ENCODE results near the gene EBI3. TPM values are rescaled to one million over a fixed set of nuclear protein-coding genes. Genes with fewer than 3 reads are reported as not detected.

EBI3 gene
- total RNA-seq, 6 experiments from 2014 or later, result 0.73 to 4.1 (median 2.0) TPM

DNA sequence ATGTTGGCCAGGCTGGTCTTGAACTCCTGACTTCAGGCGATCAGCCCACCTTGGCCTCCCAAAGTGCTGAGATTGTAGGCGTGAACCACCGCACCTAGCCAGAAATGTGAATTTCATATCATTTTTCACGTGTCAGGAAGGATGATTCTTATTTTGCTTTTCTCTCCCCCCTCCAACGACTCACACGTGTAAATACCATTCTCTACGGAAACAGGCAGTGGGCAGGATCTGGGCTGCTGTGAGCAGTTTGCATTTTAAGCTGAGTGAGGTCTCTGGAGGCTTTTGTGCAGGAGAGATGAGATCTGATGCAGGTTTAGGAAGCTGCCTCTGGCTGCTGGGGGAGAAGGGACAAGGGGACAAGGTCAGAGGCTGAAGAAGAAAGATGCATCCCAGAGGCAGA is 35.0 kb upstream of the EBI3 start:
- Histone ChIP-seq H3K27ac (no peak overlapping the region), H3K36me3 (no peaks in the 10 kb centered on the region), H3K9me3 (no peaks in the 10 kb centered on the region), H3K4me1 (no peaks in the 10 kb centered on the region), H3K4me3 (no peak overlapping the region), H3K27me3 (no peaks in the 10 kb centered on the region)
- 55% methylated on average over 7 of the region's 7 CpGs for WGBS (ENCODE audit: insufficient coverage, low coverage, low lambda C conversion rate, missing lambda C conversion rate)
- no peak for DNase-seq
- no peak for TF ChIP-seq POLR2A (IDR thresholded peaks at IDR 0.05)
- TF ChIP-seq, protein P1, sequence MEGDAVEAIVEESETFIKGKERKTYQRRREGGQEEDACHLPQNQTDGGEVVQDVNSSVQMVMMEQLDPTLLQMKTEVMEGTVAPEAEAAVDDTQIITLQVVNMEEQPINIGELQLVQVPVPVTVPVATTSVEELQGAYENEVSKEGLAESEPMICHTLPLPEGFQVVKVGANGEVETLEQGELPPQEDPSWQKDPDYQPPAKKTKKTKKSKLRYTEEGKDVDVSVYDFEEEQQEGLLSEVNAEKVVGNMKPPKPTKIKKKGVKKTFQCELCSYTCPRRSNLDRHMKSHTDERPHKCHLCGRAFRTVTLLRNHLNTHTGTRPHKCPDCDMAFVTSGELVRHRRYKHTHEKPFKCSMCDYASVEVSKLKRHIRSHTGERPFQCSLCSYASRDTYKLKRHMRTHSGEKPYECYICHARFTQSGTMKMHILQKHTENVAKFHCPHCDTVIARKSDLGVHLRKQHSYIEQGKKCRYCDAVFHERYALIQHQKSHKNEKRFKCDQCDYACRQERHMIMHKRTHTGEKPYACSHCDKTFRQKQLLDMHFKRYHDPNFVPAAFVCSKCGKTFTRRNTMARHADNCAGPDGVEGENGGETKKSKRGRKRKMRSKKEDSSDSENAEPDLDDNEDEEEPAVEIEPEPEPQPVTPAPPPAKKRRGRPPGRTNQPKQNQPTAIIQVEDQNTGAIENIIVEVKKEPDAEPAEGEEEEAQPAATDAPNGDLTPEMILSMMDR (IDR thresholded peaks at IDR 0.05), result no peak
- ATAC-seq, result no peak
- intact Hi-C loops (cut with DNase I), result no loop called here

DNA sequence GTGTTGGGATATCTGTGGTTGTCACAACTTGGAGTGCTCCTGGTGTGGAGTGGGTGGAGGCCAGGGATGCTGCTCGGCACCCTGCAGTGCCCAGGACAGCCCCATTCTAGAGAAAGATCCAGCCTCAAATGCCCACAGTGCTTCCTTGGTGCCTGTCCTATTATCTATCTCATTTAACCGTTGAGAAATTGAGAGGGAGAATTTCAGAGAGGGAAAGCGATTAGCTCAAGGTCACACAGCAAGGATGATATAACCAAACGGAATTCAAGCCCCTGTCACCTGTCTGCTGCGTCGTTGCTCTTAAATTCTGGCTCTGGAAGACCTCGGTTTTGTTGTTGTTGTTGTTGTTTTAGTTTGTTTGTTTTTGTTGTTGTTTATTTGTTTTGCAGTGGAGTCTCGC is 33.3 kb upstream of the EBI3 start:
- 73% methylated on average over 8 of the region's 8 CpGs for WGBS (ENCODE audit: insufficient coverage, low coverage, low lambda C conversion rate, missing lambda C conversion rate)
- DNase-seq (no peak), ATAC-seq (no peak)
- H3K27me3 ChIP-seq, result no peaks in the 10 kb centered on the region
- TF ChIP-seq, protein P1 (IDR thresholded peaks at IDR 0.05), result no peak
- TF ChIP-seq POLR2A (IDR thresholded peaks at IDR 0.05), result no peak
- H3K4me1 ChIP-seq, result no peaks in the 10 kb centered on the region
- H3K4me3 ChIP-seq, result no peak overlapping the region
- H3K36me3 ChIP-seq, result no peaks in the 10 kb centered on the region
- intact Hi-C loops (cut with DNase I), result no loop called here
- H3K9me3 ChIP-seq, result no peaks in the 10 kb centered on the region
- no peak overlapping the region for H3K27ac ChIP-seq

DNA sequence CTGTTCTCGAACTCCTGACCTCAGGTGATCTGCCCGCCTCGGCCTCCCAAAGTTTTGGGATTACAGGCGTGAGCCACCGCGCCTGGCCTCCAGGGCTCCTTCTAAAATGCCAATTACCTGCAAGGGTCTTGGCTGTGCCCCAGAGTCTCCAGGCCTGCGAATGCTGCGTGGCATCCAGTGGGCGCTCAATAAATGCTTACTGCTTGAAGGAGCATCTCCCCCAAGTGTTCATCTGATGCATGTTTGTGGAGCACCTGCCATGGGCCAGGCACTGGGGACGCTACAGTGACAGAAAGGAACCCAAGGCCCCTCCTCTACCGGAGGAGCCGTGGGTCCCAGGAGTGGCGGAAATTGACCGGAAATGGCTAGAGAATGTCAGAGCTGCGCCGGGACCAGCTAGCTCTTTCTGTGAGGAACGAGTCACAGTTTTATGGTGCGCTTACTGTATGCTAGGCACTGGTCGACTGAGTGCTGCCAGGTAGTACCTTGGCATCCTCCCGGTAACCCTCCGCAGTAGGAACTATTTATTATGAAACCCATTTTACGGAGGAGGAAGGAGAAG is 32.7 kb upstream of the EBI3 start:
- Histone ChIP-seq H3K27ac (no peak overlapping the region), H3K27me3 (no peaks in the 10 kb centered on the region), H3K4me1 (no peaks in the 10 kb centered on the region), H3K9me3 (no peaks in the 10 kb centered on the region), H3K4me3 (no peak overlapping the region), H3K36me3 (no peaks in the 10 kb centered on the region)
- intact Hi-C loops (cut with DNase I), result no loop called here
- WGBS (ENCODE audit: insufficient coverage, low coverage, low lambda C conversion rate, missing lambda C conversion rate), result 92% methylated on average over 9 of the region's 22 CpGs
- DNase-seq (no peak), ATAC-seq (no peak)
- TF ChIP-seq, protein P1 (IDR thresholded peaks at IDR 0.05), result no peak
- TF ChIP-seq POLR2A (IDR thresholded peaks at IDR 0.05), result no peak

DNA sequence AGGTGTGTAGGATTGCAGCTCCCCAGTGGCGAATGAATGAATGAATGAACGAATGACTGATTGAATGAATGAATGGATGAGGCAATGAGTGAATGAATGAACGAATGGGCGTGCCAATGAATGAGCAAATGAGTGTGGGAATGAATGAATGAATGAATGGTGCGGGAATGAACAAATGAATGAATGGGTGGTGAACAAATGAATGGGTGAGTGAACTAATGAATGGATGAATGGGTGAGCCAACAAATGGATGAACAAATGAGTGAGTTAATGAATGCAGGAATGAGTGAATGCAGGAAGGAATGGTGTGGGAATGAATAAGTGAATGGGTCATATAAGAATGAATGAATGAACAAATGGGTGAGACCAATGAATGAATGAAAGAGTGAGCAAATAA is 32.1 kb upstream of the EBI3 start:
- Histone ChIP-seq H3K4me1 (no peaks in the 10 kb centered on the region), H3K27ac (no peak overlapping the region), H3K4me3 (no peak overlapping the region), H3K27me3 (no peaks in the 10 kb centered on the region), H3K36me3 (no peaks in the 10 kb centered on the region), H3K9me3 (no peaks in the 10 kb centered on the region)
- no peak for TF ChIP-seq POLR2A (IDR thresholded peaks at IDR 0.05)
- TF ChIP-seq, protein P1 (IDR thresholded peaks at IDR 0.05), result no peak
- WGBS (ENCODE audit: insufficient coverage, low coverage, low lambda C conversion rate, missing lambda C conversion rate), result 64% methylated on average over 5 of the region's 5 CpGs
- DNase-seq (no peak), ATAC-seq (no peak)
- intact Hi-C loops (cut with DNase I), result no loop called here

Data from right lobe of liver (tissue), 6 donors.